Aorta (tissue), 5 donors: ENCODE measurements around the gene SMIM22. TPM values are rescaled to one million over a fixed set of nuclear protein-coding genes. Genes with fewer than 3 reads are reported as not detected.

Experiments used
- ATAC-seq: fragments of 200-7000 bp; cut with Tn5 transposase; one replicate; pipeline ENCODE4 v1.9.1; 2022; ENCODE audit warnings: moderate library complexity; ENCODE audit not compliant: low FRiP score
- DNase-seq, 2 donors: peaks; one replicate each; pipeline ENCODE4 v3.0.0-alpha.2; 2020
- H3K27ac ChIP-seq, 2 donors: one replicate each; pipeline ENCODE4 v1.5.1; 2013; ENCODE audit warnings: low read length in 2 of 2, mild to moderate bottlenecking in 2 of 2, moderate library complexity in 2 of 2, control low read depth in 1 of 2, inconsistent platforms in 1 of 2, low read depth in 1 of 2
- H3K27me3 ChIP-seq, 2 donors: one replicate each; pipeline ENCODE4 v1.6.1; 2013; ENCODE audit warnings: control low read depth in 1 of 2, low read length in 1 of 2, mild to moderate bottlenecking in 1 of 2, moderate library complexity in 1 of 2; ENCODE audit not compliant: insufficient read depth in 2 of 2, control insufficient read depth in 1 of 2
- H3K36me3 ChIP-seq, 2 donors: one replicate each; pipeline ENCODE4 v1.6.1; 2013; ENCODE audit warnings: control low read depth in 1 of 2, low read length in 1 of 2, mild to moderate bottlenecking in 1 of 2; ENCODE audit not compliant: insufficient read depth in 2 of 2, control insufficient read depth in 1 of 2
- H3K4me1 ChIP-seq, 2 donors: one replicate each; pipeline ENCODE4 v1.6.1; 2013; ENCODE audit warnings: low read length in 2 of 2, control low read depth in 1 of 2, mild to moderate bottlenecking in 1 of 2, moderate library complexity in 1 of 2; ENCODE audit not compliant: insufficient read depth in 2 of 2, control insufficient read depth in 1 of 2
- H3K4me3 ChIP-seq, 2 donors: one replicate each; pipeline ENCODE4 v1.5.1; 2013; ENCODE audit warnings: low read length in 2 of 2, control low read depth in 1 of 2, mild to moderate bottlenecking in 1 of 2
- H3K9me3 ChIP-seq: one replicate; pipeline ENCODE4 v1.6.1; 2013; ENCODE audit warnings: mild to moderate bottlenecking, low read length; ENCODE audit not compliant: control insufficient read depth
- WGBS, 2 donors: extraction: QIAGEN DNeasy Blood & Tissue Kit; methylation state at CpG; one replicate each; pipeline ENCODE4 v1.1.7; 2013; 5-methylcytosine and 5-hydroxymethylcytosine counted together
- intact Hi-C, 2 donors: fragments of 100-400 bp; cut with DNase I; formaldehyde crosslinking; loops; one replicate each; pipeline versions ENCODE4 v1.14.2 to v1.15.0; 2022
- polyA plus RNA-seq, 2 donors: library from polyadenylated mRNA; stranded (reverse); fragments of 200-250 nt; gene quantifications; one replicate each; pipeline ENCODE4 v1.2.3, GENCODE V29; 2013
- total RNA-seq, 2 donors: library from RNA; stranded (reverse); fragmentation: NEBNext Ultra II Directional; extraction: Animal tissue kit (Norgen Biotek cat#: 25700); gene quantifications; one replicate each; pipeline ENCODE4 v1.2.1, GENCODE V29; 2021
- donor health status: healthy with polysubstance abuse.
- donor health status: Bipolar disorder and iron deficiency.
- donor health status: DM: no; HTN: no; CAD: no.
- donor health status: DM: no; HTN: no; CAD: no.
- donor health status: DM: yes; HTN: yes; CAD: no.

The SMIM22 gene
- total and polyA plus RNA-seq, 4 donors, result 0.51 to 97.9 TPM; not detected in 2

- no peak for DNase-seq
- Histone ChIP-seq H3K4me1 (no peaks in the 10 kb centered on the region), H3K27me3 (no peaks in the 10 kb centered on the region), H3K27ac (no peak overlapping the region), H3K36me3 (no peaks in the 10 kb centered on the region), H3K9me3 (no peaks in the 10 kb centered on the region), H3K4me3 (no peak overlapping the region)
- 93% methylated on average over 22 of the region's 22 CpGs for whole genome bisulfite sequencing, 2 donors
- no peak for ATAC-seq
- intact Hi-C loops, result no loop called here
Observed at GRCh38 chr16:4797805-4798252, 2.7 kb downstream of the SMIM22 start.

- DNase-seq, result no peak
- H3K27me3 ChIP-seq, result no peaks in the 10 kb centered on the region
- H3K4me3 ChIP-seq, result no peak overlapping the region
- no peaks in the 10 kb centered on the region for H3K9me3 ChIP-seq
- intact Hi-C loops, result no loop called here
- no peaks in the 10 kb centered on the region for H3K36me3 ChIP-seq
- ATAC-seq, result no peak
- H3K4me1 ChIP-seq, result no peaks in the 10 kb centered on the region
- no peak overlapping the region for H3K27ac ChIP-seq
- 94% methylated on average over 13 to 16 of the region's 16 CpGs for WGBS, 2 donors
Observed at GRCh38 chr16:4798456-4798855, 3.3 kb downstream of the SMIM22 start.

- no peak for ATAC-seq
- intact Hi-C loops, result no loop called here
- H3K4me1 ChIP-seq, result no peaks in the 10 kb centered on the region
- H3K27ac ChIP-seq, result no peak overlapping the region
- no peak for DNase-seq
- H3K36me3 ChIP-seq, result no peaks in the 10 kb centered on the region
- H3K4me3 ChIP-seq, result no peak overlapping the region
- WGBS, 2 donors, result 93 to 95% methylated on average over 19 of the region's 19 CpGs
- no peaks in the 10 kb centered on the region for H3K27me3 ChIP-seq
- no peaks in the 10 kb centered on the region for H3K9me3 ChIP-seq
Observed at GRCh38 chr16:4799171-4799855, 4.1 kb downstream of the SMIM22 start.

GRCh38 chr16:4800290-4801041 is 5.3 kb downstream of the SMIM22 start:
- H3K27me3 ChIP-seq, result no peaks in the 10 kb centered on the region
- H3K9me3 ChIP-seq, result no peaks in the 10 kb centered on the region
- DNase-seq (no peak), ATAC-seq (no peak)
- 83 to 84% methylated on average over 17 of the region's 17 CpGs for WGBS, 2 donors
- intact Hi-C loops, result no loop called here
- no peak overlapping the region for H3K27ac ChIP-seq
- H3K4me3 ChIP-seq, result no peak overlapping the region
- peaks cover 0 to 2% of the 10 kb centered on the region in 2 donors for H3K36me3 ChIP-seq
- no peaks in the 10 kb centered on the region for H3K4me1 ChIP-seq

GRCh38 chr16:4801051-4801961 is 6.1 kb downstream of the SMIM22 start:
- Histone ChIP-seq H3K36me3 (peaks cover 0 to 2% of the 10 kb centered on the region in 2 donors), H3K4me3 (no peak overlapping the region), H3K27ac (no peak overlapping the region), H3K27me3 (no peaks in the 10 kb centered on the region), H3K4me1 (no peaks in the 10 kb centered on the region), H3K9me3 (no peaks in the 10 kb centered on the region)
- DNase-seq (no peak), ATAC-seq (no peak)
- intact Hi-C loops, result no loop called here
- 53 to 54% methylated on average over 29 of the region's 29 CpGs for WGBS, 2 donors

GRCh38 chr16:4801962-4802658 is 6.9 kb downstream of the SMIM22 start, which contains the start of gene ROGDI:
Gene ROGDI (minus strand): TSS chr16:4802633. CDS start chr16:4802571, 62 bp downstream.
- H3K4me3 ChIP-seq, result peak within 1 kb of the TSS; percentile 63 to 71
- peak within 1 kb of the TSS in 1 of 2 donors; percentile 18 for H3K27ac ChIP-seq
- 0 to 1% methylated on average over 45 to 70 of the region's 70 CpGs for WGBS, 2 donors
- no peaks in the 10 kb centered on the region for H3K9me3 ChIP-seq
- no peaks in the 10 kb centered on the region for H3K4me1 ChIP-seq
- intact Hi-C loops, result loop anchor here in 1 of 2 donors (1.0 to 2.0 kb wide), 2 partner anchors 33 to 68 kb away; partner anchors contain the start of genes ANKS3 and DNAAF8
- peak; percentile 48 for ATAC-seq
- no peaks in the 10 kb centered on the region for H3K27me3 ChIP-seq
- DNase-seq, result peak; percentile 76 to 86
- peaks cover 0 to 2% of the 10 kb centered on the region in 2 donors for H3K36me3 ChIP-seq

- peak overlapping the region; percentile 63 to 71 for H3K4me3 ChIP-seq
- peak; percentile 95 to 97 for DNase-seq
- intact Hi-C loops, result loop anchor here in 1 of 2 donors (1.0 to 2.0 kb wide), 2 partner anchors 34 to 68 kb away; partner anchors contain the start of genes ANKS3 and DNAAF8
- ATAC-seq, result peak; percentile 96
- peaks cover 0 to 2% of the 10 kb centered on the region in 2 donors for H3K36me3 ChIP-seq
- no peaks in the 10 kb centered on the region for H3K9me3 ChIP-seq
- no peaks in the 10 kb centered on the region for H3K27me3 ChIP-seq
- H3K27ac ChIP-seq, result peak overlapping the region in 1 of 2 donors; percentile 18
- H3K4me1 ChIP-seq, result no peaks in the 10 kb centered on the region
- 0 to 1% methylated on average over 52 to 59 of the region's 59 CpGs for WGBS, 2 donors
Observed at GRCh38 chr16:4802659-4803287, 7.6 kb downstream of the SMIM22 start.
